22Rv1 (cell line): ENCODE results near the gene DROSHA.

Source experiments
- H3K27ac ChIP-seq: fragments of 450-650 bp; 2 replicates; pipeline ENCODE4 v1.5.1; 2017
- CTCF ChIP-seq: fragments of 450-650 bp; IDR thresholded peaks from 2 replicates; pipeline ENCODE4 v1.5.1; 2017; ENCODE audit warnings: mild to moderate bottlenecking
- ZFX ChIP-seq: fragments of 450-650 bp; IDR thresholded peaks from 2 replicates; pipeline ENCODE4 v1.6.1; 2017; ENCODE audit warnings: antibody characterized with exemption, borderline replicate concordance

Gene DROSHA

DNA sequence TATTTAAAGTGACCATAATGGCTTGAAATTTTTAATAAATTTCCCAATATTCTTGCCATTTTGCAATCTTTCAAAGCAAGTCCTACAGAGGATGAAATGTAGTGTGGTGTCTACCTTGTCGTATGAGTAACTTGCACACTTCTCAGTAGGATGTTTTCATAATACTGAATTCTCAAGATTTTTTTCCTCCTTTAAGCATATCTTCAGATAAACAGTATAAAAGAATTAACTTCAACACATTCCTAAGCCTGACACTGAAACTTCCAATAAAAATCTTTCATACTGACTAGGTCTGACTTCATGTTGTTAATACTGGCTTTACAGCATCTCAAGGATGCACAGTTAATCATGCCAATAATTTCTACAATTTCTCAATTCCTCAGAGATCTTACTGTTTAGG, 62.0 kb downstream of the DROSHA start:
- H3K27ac ChIP-seq, result no peak overlapping the region
- TF ChIP-seq ZFX (no peak), CTCF (no peak)

- no peak for TF ChIP-seq ZFX
- TF ChIP-seq CTCF, result no peak
- no peak overlapping the region for H3K27ac ChIP-seq
These were observed 62.4 kb downstream of the DROSHA start for GRCh38 chr5:31469466-31469865.

- TF ChIP-seq CTCF, result no peak
- no peak for TF ChIP-seq ZFX
- H3K27ac ChIP-seq, result no peak overlapping the region
These were observed 66.6 kb downstream of the DROSHA start for GRCh38 chr5:31465291-31465690.

DNA sequence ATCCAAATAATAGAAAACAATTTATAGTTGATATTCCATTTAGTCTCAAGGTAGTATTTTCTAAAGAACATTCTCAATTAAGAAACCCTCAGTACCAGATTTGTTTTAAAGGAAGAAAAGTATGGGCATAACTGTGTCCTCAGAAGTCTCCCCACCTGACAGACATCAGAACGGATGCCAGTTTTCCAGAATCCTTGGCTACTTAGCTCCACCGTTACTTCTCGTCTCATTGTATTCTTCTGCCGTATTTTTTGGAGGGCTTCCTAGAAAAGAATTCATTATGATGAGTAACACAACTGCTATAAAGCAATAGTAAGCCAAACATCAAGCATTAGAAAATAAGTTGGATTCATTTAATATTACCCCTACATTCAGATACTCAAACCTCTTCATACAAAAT, 67.8 kb downstream of the DROSHA start:
- no peak for TF ChIP-seq CTCF
- no peak for TF ChIP-seq ZFX
- no peak overlapping the region for H3K27ac ChIP-seq

- no peak overlapping the region for H3K27ac ChIP-seq
- TF ChIP-seq ZFX (no peak), CTCF (no peak)
These were observed 68.5 kb downstream of the DROSHA start for GRCh38 chr5:31463351-31463750.

DNA sequence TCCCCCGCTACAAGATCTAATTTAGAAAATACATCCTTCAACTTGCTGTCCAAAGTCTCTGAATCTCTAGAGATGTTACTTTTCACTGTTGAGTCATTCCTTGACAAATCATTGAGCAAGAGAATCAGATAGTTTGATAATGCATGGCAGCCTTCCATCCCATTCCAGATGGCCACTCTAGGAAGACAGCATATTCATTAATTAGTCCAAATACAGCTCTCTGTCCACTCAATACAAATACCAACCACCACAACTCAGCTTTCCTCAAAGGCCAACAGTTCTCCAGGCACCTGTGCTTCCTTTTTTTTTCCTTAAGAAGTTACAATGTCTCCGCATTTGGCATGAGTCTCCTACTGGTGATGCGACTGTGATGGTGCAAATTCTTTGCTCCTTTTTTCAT, 72.3 kb downstream of the DROSHA start:
- TF ChIP-seq CTCF (no peak), ZFX (no peak)
- H3K27ac ChIP-seq, result no peak overlapping the region

- no peak overlapping the region for H3K27ac ChIP-seq
- TF ChIP-seq CTCF (no peak), ZFX (no peak)
These were observed 76.7 kb downstream of the DROSHA start for GRCh38 chr5:31455172-31455571.
